Measurements from ENCODE around the gene CFAP91.

DNA sequence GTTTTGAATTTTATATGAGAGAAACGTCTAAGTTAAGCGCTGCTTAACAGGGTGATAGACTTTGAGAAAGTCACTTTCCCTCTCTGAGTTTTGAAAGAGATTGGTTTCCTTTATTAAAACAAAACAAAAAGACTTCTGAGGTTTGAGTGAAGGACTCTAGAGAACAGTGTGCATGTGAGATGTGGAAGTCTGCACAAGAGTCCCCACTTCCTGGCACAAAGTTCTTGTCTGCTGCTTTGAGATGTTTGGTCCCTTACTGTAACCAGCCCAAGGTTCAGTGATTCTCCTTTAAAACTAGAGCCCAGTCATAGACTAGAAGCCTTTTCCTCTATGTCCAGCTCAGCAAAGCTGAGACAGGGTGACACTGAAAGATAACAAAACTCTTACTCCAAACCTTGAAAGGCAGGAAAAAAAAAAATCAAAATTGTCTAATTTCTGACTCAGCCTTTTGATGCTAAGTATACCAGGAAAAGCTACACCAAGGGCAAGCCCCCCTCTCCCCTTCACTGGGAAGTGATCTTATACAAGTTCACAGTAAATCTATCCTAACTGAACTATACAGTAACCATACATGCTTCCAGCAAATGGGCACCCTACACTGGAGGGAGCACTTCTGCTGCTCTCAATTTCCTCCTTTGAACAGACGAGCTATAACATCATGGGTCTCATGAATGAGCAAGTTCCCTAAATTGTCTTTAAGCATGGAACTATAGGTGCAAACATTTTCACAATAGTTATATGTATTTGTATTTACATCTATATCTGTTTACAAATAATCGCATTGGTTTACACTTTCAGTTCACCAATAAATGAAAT is 44.7 kb upstream of the CFAP91 start:
- no peak for TF ChIP-seq POLR2A (IDR thresholded peaks at IDR 0.05)
- TF ChIP-seq, protein P1, sequence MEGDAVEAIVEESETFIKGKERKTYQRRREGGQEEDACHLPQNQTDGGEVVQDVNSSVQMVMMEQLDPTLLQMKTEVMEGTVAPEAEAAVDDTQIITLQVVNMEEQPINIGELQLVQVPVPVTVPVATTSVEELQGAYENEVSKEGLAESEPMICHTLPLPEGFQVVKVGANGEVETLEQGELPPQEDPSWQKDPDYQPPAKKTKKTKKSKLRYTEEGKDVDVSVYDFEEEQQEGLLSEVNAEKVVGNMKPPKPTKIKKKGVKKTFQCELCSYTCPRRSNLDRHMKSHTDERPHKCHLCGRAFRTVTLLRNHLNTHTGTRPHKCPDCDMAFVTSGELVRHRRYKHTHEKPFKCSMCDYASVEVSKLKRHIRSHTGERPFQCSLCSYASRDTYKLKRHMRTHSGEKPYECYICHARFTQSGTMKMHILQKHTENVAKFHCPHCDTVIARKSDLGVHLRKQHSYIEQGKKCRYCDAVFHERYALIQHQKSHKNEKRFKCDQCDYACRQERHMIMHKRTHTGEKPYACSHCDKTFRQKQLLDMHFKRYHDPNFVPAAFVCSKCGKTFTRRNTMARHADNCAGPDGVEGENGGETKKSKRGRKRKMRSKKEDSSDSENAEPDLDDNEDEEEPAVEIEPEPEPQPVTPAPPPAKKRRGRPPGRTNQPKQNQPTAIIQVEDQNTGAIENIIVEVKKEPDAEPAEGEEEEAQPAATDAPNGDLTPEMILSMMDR (IDR thresholded peaks at IDR 0.05): no peak
